Activated T-helper 1 cell treated with anti-CD3 and anti-CD28 coated beads, Interleukin-12 subunit alpha, Interleukin-12 subunit beta, Interleukin-2, Interleukin-4 antibody, amounts not matched to agents 30 ng/mL and 10 ng/mL and 1 ng/mL, durations not matched to agents 14 hours and 24 hours and 36 hours (primary cell): ENCODE results near the gene VMAC. TPM values are rescaled to one million over a fixed set of nuclear protein-coding genes. Genes with fewer than 3 reads are reported as not detected.
"Not testable (repeated sequence)": the region's sequence is repeated elsewhere in the genome, so short reads cannot be mapped to it uniquely, and the experiment has no call there.

Experiments
- DNase-seq: peaks from one replicate; pipeline ENCODE4 v3.0.0; 2021; ENCODE audit warnings: low spot score
- H3K27ac Mint-ChIP-seq: one replicate; pipeline ENCODE4 v1.8.0; 2021; ENCODE audit warnings: mild to moderate bottlenecking, mixed read lengths
- H3K27me3 Mint-ChIP-seq: one replicate; pipeline ENCODE4 v1.8.0; 2022; ENCODE audit warnings: mild to moderate bottlenecking, moderate library complexity, mixed read lengths; ENCODE audit not compliant: insufficient read depth
- H3K36me3 Mint-ChIP-seq: one replicate; pipeline ENCODE4 v1.8.0; 2021; ENCODE audit warnings: low read depth, mixed read lengths
- H3K4me1 Mint-ChIP-seq: one replicate; pipeline ENCODE4 v1.8.0; 2021; ENCODE audit warnings: low read depth, mixed read lengths
- H3K4me3 Mint-ChIP-seq: one replicate; pipeline ENCODE4 v1.8.0; 2021; ENCODE audit warnings: mild to moderate bottlenecking, moderate library complexity, mixed read lengths
- H3K9me3 Mint-ChIP-seq: one replicate; pipeline ENCODE4 v1.8.0; 2021; ENCODE audit warnings: mixed read lengths
- intact Hi-C: fragments of 100-400 bp; cut with micrococcal nuclease; formaldehyde crosslinking; loops from one replicate; pipeline ENCODE4 v1.15.1; 2024
- total RNA-seq: library from RNA; stranded (reverse); gene quantifications from 2 replicates; pipeline ENCODE4 v1.2.3, GENCODE V29; 2022

VMAC gene
- total RNA-seq, 1 donor from 2014 or later, result 3.5 TPM

DNA sequence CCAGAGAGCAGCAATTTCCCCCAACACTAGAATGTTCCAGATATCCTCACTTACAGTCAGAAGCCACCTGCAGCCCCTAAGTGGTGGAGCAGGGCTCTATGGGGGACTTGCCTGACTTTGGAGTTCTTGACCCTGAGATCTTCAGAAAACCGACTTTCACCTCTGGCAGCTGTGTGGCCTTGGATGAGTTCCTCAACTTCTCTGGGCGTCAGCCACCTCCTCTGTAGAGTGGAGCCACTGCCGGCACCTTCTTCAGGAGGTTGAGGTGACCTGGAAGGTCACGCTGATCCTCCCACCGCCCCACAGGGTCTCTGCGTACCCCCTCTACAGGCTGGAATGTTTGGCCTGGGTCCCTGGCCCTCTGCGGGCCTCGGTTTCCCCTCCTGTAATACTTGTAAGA is 27.2 kb upstream of the VMAC start:
- H3K27ac Mint-ChIP-seq, result no peak overlapping the region
- DNase-seq, result no peak
- H3K36me3 Mint-ChIP-seq, result no peaks in the 10 kb centered on the region
- intact Hi-C loops, result no loop called here
- H3K27me3 Mint-ChIP-seq, result no peaks in the 10 kb centered on the region
- H3K4me3 Mint-ChIP-seq, result no peak overlapping the region
- no peaks in the 10 kb centered on the region for H3K4me1 Mint-ChIP-seq
- H3K9me3 Mint-ChIP-seq, result no peaks in the 10 kb centered on the region

GRCh38 chr19:5877882-5878281 is 26.8 kb upstream of the VMAC start:
- no peak for DNase-seq
- no peak overlapping the region for H3K4me3 Mint-ChIP-seq
- intact Hi-C loops, result no loop called here
- no peak overlapping the region for H3K27ac Mint-ChIP-seq
- H3K27me3 Mint-ChIP-seq, result no peaks in the 10 kb centered on the region
- no peaks in the 10 kb centered on the region for H3K36me3 Mint-ChIP-seq
- no peaks in the 10 kb centered on the region for H3K4me1 Mint-ChIP-seq
- H3K9me3 Mint-ChIP-seq, result no peaks in the 10 kb centered on the region

DNA sequence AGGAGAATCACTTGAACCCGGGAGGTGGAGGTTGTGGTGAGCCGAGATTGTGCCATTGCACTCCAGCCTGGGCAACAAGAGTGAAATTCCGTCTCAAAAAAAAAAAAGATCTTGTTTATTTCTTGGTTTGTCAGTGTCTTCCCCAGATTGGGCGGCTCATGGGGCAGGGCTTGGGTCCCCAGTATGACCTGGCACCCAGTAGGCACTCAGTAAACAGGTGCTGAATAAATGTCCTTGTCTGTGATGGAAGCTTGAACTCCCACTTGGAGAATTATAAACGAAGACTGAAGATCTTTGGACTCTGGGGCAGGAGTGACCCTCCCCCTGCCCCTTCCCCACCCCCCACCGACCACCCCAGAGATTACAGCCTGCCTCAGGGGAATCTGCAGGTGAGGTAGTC is 24.5 kb upstream of the VMAC start:
- Mint-ChIP-seq H3K9me3 (no peaks in the 10 kb centered on the region), H3K4me3 (no peak overlapping the region), H3K4me1 (no peaks in the 10 kb centered on the region), H3K36me3 (no peaks in the 10 kb centered on the region), H3K27ac (no peak overlapping the region), H3K27me3 (peaks cover 3% of the 10 kb centered on the region)
- intact Hi-C loops, result no loop called here
- DNase-seq, result no peak

DNA sequence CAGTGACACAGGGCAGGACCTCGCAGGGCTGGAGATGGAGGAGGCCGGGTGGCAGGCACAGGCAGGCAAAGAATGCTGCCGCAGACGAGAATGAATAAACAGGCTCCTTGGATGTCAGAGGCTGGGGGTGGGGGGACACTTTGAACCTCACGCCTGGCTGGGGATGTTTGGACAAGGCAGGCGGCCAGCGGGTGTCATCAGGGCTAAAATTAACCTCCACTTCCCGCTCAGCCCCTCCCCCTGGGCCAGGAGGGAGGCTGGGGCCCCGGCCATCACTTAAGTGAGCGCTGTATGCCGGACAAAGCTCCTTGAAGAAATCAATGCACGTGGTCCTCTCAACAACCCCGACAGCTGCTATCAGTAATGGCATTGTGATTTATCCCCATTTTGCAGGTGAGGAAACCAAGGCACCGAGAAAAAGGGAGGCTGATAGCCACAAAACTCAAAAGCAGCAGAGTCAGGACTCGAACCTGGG is 24.0 kb upstream of the VMAC start:
- Mint-ChIP-seq H3K9me3 (no peaks in the 10 kb centered on the region), H3K27me3 (peaks cover 3% of the 10 kb centered on the region), H3K4me1 (no peaks in the 10 kb centered on the region), H3K36me3 (no peaks in the 10 kb centered on the region), H3K27ac (no peak overlapping the region), H3K4me3 (no peak overlapping the region)
- intact Hi-C loops, result no loop called here
- DNase-seq, result no peak

DNA sequence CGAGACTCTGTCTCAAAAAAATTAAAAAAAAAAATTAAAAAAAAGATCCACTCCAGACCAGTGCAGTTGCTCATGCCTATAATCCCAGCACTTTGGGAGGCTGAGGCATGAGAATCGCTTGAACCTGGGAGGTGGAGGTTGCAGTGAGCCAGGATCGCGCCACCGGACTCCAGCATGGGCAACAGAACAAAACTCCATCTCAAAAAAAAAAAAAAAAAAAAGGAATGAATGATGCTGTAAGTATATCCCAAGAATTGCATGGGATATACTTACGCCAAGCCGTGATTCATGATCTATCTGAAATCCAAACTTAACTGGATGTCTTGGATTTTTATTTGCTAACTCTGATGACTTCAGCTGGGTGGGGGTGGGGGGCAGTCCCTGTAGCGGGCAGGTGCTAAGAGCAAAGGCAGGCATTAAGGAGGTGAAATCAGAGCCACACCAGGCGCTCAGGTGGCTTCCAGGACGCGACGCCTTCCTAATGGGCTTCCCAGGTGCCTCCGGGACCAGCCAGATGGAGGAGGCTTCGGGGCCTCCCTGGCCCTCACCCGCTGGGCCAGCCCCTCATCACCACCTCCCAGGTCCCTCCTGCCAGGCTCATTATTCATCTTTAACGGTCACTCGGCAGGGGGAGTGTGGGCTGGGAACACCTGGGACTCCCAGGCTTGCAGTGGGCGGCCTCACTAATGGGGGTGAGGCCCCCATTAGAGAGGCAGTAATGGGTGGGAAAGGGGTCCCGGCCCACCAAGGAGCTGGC is 23.0 kb upstream of the VMAC start:
- no peaks in the 10 kb centered on the region for H3K9me3 Mint-ChIP-seq
- H3K4me1 Mint-ChIP-seq, result no peaks in the 10 kb centered on the region
- no peak overlapping the region for H3K27ac Mint-ChIP-seq
- no peak for DNase-seq
- intact Hi-C loops, result no loop called here
- H3K4me3 Mint-ChIP-seq, result no peak overlapping the region
- H3K27me3 Mint-ChIP-seq, result peaks cover 3% of the 10 kb centered on the region
- H3K36me3 Mint-ChIP-seq, result no peaks in the 10 kb centered on the region

DNA sequence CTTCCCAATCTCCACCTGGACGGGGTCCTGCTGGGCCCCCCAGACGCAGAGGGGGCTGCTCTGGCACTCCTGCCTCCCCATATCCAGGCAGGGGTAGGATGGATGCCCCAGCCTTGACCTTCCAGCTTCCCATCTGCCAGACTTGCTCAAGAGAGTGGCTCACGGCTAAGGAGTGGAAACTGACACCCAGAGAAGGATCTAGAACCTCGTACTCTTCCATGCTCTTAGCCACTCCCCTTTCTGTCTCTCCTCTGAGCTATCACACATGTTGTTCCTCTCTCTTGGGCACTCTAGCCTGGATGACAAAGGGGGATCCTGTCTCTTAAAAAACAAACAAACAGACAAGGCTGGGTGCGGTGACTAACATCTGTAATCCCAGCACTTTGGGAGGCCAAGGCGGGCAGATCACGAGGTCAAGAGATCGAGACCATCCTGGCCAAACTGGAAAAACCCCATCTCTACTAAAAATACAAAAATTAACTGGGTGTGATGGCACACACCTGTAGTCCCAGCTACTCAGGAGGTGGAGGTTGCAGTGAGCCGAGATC is 22.2 kb upstream of the VMAC start:
- H3K27me3 Mint-ChIP-seq, result peaks cover 3% of the 10 kb centered on the region
- no peaks in the 10 kb centered on the region for H3K36me3 Mint-ChIP-seq
- H3K4me3 Mint-ChIP-seq, result no peak overlapping the region
- H3K9me3 Mint-ChIP-seq, result no peaks in the 10 kb centered on the region
- H3K4me1 Mint-ChIP-seq, result no peaks in the 10 kb centered on the region
- DNase-seq, result no peak
- no peak overlapping the region for H3K27ac Mint-ChIP-seq
- intact Hi-C loops, result no loop called here

DNA sequence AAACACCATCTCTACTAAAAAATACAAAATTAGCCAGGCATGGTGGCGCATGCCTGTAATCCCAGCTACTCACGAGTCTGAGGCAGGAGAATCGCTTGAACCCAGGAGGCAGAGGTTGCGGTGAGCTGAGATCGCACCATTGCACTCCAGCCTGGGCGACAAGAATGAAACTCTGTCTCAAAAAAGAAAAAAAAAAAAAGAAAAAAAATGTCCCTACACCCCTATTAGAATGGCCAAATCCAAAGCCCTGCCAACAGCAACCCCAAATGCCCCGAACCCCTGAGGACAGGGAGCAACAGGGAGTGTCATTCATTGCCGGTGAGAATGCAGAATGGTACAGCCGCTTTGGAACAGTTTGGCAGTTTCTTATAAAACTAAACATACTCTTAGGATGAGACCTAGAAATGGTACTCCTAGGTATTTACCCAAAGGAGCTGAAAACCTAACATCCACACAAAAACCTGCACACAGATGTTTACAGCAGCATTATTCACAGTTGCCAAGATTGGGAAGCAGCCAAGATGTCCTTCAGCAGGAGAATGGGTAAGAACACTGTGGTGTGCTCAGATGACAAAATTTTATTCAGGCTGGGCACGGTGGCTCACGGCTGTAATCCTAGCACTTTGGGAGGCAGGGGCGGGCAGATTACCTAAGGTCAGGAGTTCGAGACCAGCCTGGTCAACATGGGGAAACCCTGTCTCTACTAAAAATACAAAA is 21.4 kb upstream of the VMAC start:
- DNase-seq, intact Hi-C loops, H3K9me3 Mint-ChIP-seq, H3K36me3 Mint-ChIP-seq, H3K27me3 Mint-ChIP-seq, H3K4me3 Mint-ChIP-seq, H3K4me1 Mint-ChIP-seq, H3K27ac Mint-ChIP-seq: not testable (repeated sequence)

DNA sequence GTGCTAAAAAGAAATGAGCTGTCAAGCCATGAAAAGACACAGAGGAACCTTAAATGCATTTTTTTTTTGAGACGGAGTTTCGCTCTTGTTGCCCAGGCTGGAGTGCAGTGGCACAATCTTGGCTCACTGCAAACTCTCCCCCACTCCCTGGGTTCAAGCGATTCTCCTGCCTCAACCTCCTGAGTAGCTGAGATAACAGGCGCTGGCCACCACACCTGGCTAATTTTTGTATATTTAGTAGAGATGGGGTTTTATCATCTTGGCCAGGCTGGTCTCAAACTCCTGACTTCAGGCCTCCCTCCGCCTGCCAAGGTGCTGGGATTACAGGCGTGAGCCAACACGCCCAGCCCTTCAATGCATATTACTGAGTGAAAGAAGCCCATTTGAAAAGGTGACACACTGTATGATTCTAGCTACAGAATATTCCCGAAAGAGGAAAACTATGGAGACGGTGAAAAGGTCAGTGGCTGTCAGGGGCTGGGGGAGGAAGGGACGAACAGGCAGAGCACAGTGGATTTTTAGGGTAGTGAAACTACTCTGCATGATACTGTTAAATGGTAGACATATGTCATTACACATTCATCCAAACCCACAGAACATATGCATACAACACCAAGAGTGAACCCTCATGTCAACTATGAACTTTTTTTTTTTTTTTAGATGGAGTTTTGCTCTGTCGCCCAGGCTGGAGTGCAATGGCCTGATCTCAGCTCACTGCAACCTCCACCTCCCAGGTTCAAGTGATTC is 20.4 kb upstream of the VMAC start:
- H3K27me3 Mint-ChIP-seq, H3K27ac Mint-ChIP-seq, H3K36me3 Mint-ChIP-seq, H3K4me1 Mint-ChIP-seq, H3K4me3 Mint-ChIP-seq, H3K9me3 Mint-ChIP-seq, intact Hi-C loops, DNase-seq: not testable (repeated sequence)

- no peak overlapping the region for H3K27ac Mint-ChIP-seq
- no peaks in the 10 kb centered on the region for H3K9me3 Mint-ChIP-seq
- no peaks in the 10 kb centered on the region for H3K4me1 Mint-ChIP-seq
- no peaks in the 10 kb centered on the region for H3K36me3 Mint-ChIP-seq
- intact Hi-C loops, result no loop called here
- no peak for DNase-seq
- no peak overlapping the region for H3K4me3 Mint-ChIP-seq
- H3K27me3 Mint-ChIP-seq, result peaks cover 2% of the 10 kb centered on the region
Observed at GRCh38 chr19:5889288-5889971, 15.2 kb upstream of the VMAC start.

DNA sequence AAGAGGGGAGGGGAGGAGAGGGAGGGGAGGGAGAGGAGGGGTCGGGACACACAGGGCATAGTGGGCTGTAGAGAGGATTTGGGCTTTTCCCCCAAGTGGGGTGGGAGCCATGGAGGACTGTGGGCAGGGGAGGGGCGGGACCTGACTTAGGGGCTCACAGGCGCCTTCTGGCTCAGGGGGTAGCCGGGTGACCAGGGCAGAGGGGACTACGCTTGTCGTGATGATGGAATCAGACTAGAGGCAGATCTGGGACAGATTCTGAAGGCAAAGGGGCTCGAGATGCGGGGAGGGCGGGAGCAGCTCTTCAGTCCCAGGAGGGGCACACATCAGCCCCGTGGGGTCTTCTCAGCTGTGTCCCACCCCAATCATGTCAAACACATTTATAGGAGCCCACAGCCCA is 14.6 kb upstream of the VMAC start:
- H3K36me3 Mint-ChIP-seq, result no peaks in the 10 kb centered on the region
- DNase-seq, result no peak
- H3K4me1 Mint-ChIP-seq, result no peaks in the 10 kb centered on the region
- no peaks in the 10 kb centered on the region for H3K9me3 Mint-ChIP-seq
- no peak overlapping the region for H3K27ac Mint-ChIP-seq
- no peak overlapping the region for H3K4me3 Mint-ChIP-seq
- peaks cover 2% of the 10 kb centered on the region for H3K27me3 Mint-ChIP-seq
- intact Hi-C loops, result no loop called here

DNA sequence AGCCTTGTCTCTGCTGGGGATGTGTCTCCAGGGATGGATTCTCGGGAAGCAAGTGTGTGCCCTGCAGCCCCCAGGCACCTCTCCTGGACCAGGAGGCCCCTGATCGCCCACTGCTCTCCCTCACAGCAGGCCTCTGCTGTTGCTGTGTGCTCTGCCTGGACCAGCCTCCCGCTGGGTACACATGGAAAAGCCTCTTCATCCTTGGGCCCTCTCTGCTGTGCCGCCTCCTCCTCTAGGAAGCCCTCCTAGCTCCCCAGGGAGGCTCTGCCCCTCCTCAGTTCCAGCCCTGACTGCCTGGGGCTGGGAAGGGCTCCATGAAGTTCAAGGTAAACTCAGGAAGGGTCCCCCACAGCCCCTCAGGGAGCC is 13.1 kb upstream of the VMAC start:
- DNase-seq, result no peak
- intact Hi-C loops, result no loop called here
- Mint-ChIP-seq H3K9me3 (no peaks in the 10 kb centered on the region), H3K27me3 (peaks cover 2% of the 10 kb centered on the region), H3K4me3 (no peak overlapping the region), H3K27ac (no peak overlapping the region), H3K36me3 (peaks cover 3% of the 10 kb centered on the region), H3K4me1 (no peaks in the 10 kb centered on the region)

GRCh38 chr19:5891938-5892771 is 12.5 kb upstream of the VMAC start:
- intact Hi-C loops, result no loop called here
- Mint-ChIP-seq H3K4me1 (no peaks in the 10 kb centered on the region), H3K9me3 (no peaks in the 10 kb centered on the region), H3K27ac (no peak overlapping the region), H3K27me3 (peaks cover 2% of the 10 kb centered on the region), H3K4me3 (no peak overlapping the region), H3K36me3 (peaks cover 3% of the 10 kb centered on the region)
- DNase-seq, result no peak
